Esophagus squamous epithelium (tissue), 4 donors: ENCODE measurements around the gene PLEKHA5.

Source experiments
- CTCF ChIP-seq, 6 experiments: fragments of 450-650 bp in 4 of 6; fragments of 200-600 bp in 2 of 6; sonication (generic) in 2 of 6; IDR thresholded peaks; one replicate each; pipeline ENCODE4 v1.5.1; 2016 to 2019; ENCODE audit warnings: antibody characterized with exemption in 6 of 6, mild to moderate bottlenecking in 4 of 6, moderate library complexity in 4 of 6
- POLR2A ChIP-seq, 4 donors: fragments of 450-650 bp; IDR thresholded peaks; one replicate each; pipeline ENCODE4 v1.6.1; 2017; ENCODE audit warnings: antibody characterized with exemption in 4 of 4, mild to moderate bottlenecking in 4 of 4, moderate library complexity in 3 of 4

DNA sequence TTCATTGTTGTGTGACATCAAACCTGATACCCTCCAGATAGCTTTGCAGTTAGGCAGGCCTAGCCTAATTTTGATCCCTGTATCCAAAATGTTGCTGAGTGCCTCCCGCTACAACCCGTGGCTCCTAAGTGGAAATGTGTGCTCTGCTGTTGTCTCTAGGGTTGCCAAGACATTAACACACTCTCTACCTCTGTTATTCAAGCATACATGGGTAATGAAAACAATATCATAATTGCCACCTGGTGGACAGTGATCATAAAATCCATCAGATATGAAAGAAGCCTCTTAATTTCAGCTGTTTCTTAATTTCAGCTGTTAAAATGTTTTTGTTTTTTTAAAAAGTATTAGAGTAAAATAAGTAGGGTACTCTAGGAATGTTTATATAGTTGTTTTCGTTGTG is 93.5 kb downstream of the PLEKHA5 start:
- TF ChIP-seq CTCF (IDR thresholded peaks at IDR 0.05), result peak in 3 of 6 experiments; percentile 13 to 31 (median 17)
- no peak for TF ChIP-seq POLR2A (IDR thresholded peaks at IDR 0.05)
